ENCODE measurements around the gene EPHA5. TPM values are rescaled to one million over a fixed set of nuclear protein-coding genes. Genes with fewer than 3 reads are reported as not detected.

The EPHA5 gene
- polyA plus RNA-seq, 1 donor (not counting 4 experiments of a cell fraction or from before 2014, with no cell fraction given), result not detected

DNA sequence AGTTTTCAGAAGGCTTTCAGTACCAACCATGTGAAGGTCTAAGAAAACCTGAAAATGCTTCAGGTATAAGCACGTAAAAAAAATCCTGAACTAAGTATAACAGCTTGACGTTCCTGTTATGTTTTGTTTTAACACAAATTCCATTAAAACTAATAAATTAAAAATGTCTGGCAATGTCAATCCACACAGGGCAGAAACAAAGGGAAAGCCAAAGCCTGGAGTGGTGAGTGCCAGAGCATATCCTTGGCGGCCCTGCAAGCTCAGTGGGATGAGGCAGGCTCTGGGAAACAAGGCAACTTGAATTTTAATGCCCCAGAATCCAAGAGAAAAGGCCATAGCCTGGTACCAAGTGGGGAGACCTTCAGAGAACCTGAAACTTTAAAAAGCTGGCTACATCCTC, 78.2 kb downstream of the EPHA5 start:
- Histone ChIP-seq H3K79me2 (ENCODE audit: control insufficient read depth, insufficient read depth, low read length) (no peaks in the 10 kb centered on the region), H2AFZ (ENCODE audit: control insufficient read depth, low read length) (no peak overlapping the region), H3K9me1 (ENCODE audit: control insufficient read depth, extremely low read depth, insufficient read depth, low read length) (no peaks in the 10 kb centered on the region), H3K27me3 (ENCODE audit: control insufficient read depth, extremely low read depth, insufficient read depth, low read length) (no peaks in the 10 kb centered on the region), H3K36me3 (ENCODE audit: control insufficient read depth in 2 of 2, extremely low read depth in 1 of 2, insufficient read depth in 2 of 2, low read length in 2 of 2) (no peaks in the 10 kb centered on the region), H3K27ac (ENCODE audit: control insufficient read depth, insufficient read depth, low read length) (no peak overlapping the region), H3K9me3 (ENCODE audit: control insufficient read depth, low read depth, low read length) (no peaks in the 10 kb centered on the region), H3K4me1 (ENCODE audit: control insufficient read depth, extremely low read depth, insufficient read depth, low read length) (no peaks in the 10 kb centered on the region), H3K9ac (ENCODE audit: control insufficient read depth, extremely low read depth, insufficient read depth, low read length) (no peak overlapping the region), H3K4me2 (ENCODE audit: control insufficient read depth, extremely low read depth, insufficient read depth, low read depth, low read length) (no peak overlapping the region), H3K4me3 (ENCODE audit: control insufficient read depth in 2 of 3, extremely low read depth in 1 of 3, insufficient read depth in 2 of 3, low read depth in 1 of 3, low read length in 3 of 3) (no peak overlapping the region), H4K20me1 (ENCODE audit: control insufficient read depth, extremely low read depth, insufficient read depth, low read length) (no peaks in the 10 kb centered on the region)
- DNase-seq (ENCODE audit: low read depth, low spot score) (no peak), FAIRE-seq (no peak)
- dilution Hi-C loops (cut with MboI; ENCODE audit: extremely low pct_ligation_motif_present, low sequenced_read_pairs), result no loop called here
- no peak for TF ChIP-seq EZH2 (IDR thresholded peaks at IDR 0.05; ENCODE audit: low read length)
- TF ChIP-seq, protein P1, sequence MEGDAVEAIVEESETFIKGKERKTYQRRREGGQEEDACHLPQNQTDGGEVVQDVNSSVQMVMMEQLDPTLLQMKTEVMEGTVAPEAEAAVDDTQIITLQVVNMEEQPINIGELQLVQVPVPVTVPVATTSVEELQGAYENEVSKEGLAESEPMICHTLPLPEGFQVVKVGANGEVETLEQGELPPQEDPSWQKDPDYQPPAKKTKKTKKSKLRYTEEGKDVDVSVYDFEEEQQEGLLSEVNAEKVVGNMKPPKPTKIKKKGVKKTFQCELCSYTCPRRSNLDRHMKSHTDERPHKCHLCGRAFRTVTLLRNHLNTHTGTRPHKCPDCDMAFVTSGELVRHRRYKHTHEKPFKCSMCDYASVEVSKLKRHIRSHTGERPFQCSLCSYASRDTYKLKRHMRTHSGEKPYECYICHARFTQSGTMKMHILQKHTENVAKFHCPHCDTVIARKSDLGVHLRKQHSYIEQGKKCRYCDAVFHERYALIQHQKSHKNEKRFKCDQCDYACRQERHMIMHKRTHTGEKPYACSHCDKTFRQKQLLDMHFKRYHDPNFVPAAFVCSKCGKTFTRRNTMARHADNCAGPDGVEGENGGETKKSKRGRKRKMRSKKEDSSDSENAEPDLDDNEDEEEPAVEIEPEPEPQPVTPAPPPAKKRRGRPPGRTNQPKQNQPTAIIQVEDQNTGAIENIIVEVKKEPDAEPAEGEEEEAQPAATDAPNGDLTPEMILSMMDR (optimal IDR thresholded peaks at IDR 0.05 in 1 of 3, IDR thresholded peaks at IDR 0.05 in 1 of 3, conservative IDR thresholded peaks at IDR 0.05 in 1 of 3; ENCODE audit: extremely low read depth in 1 of 3, insufficient read depth in 2 of 3, low read length in 3 of 3), result no peak

GRCh38 chr4:65589921-65590320, 80.4 kb downstream of the EPHA5 start:
- no peaks in the 10 kb centered on the region for H3K4me1 ChIP-seq (ENCODE audit: control insufficient read depth, extremely low read depth, insufficient read depth, low read length)
- dilution Hi-C loops (cut with MboI; ENCODE audit: extremely low pct_ligation_motif_present, low sequenced_read_pairs), result no loop called here
- H2AFZ ChIP-seq (ENCODE audit: control insufficient read depth, low read length), result no peak overlapping the region
- H3K9ac ChIP-seq (ENCODE audit: control insufficient read depth, extremely low read depth, insufficient read depth, low read length), result no peak overlapping the region
- H3K79me2 ChIP-seq (ENCODE audit: control insufficient read depth, insufficient read depth, low read length), result no peaks in the 10 kb centered on the region
- DNase-seq (ENCODE audit: low read depth, low spot score), result no peak
- no peak overlapping the region for H3K4me2 ChIP-seq (ENCODE audit: control insufficient read depth, extremely low read depth, insufficient read depth, low read depth, low read length)
- H3K27me3 ChIP-seq (ENCODE audit: control insufficient read depth, extremely low read depth, insufficient read depth, low read length), result no peaks in the 10 kb centered on the region
- no peak overlapping the region for H3K27ac ChIP-seq (ENCODE audit: control insufficient read depth, insufficient read depth, low read length)
- no peaks in the 10 kb centered on the region for H3K9me3 ChIP-seq (ENCODE audit: control insufficient read depth, low read depth, low read length)
- H4K20me1 ChIP-seq (ENCODE audit: control insufficient read depth, extremely low read depth, insufficient read depth, low read length), result no peaks in the 10 kb centered on the region
- H3K4me3 ChIP-seq (ENCODE audit: control insufficient read depth in 2 of 3, extremely low read depth in 1 of 3, insufficient read depth in 2 of 3, low read depth in 1 of 3, low read length in 3 of 3), result no peak overlapping the region
- no peak for FAIRE-seq
- H3K9me1 ChIP-seq (ENCODE audit: control insufficient read depth, extremely low read depth, insufficient read depth, low read length), result no peaks in the 10 kb centered on the region
- H3K36me3 ChIP-seq (ENCODE audit: control insufficient read depth in 2 of 2, extremely low read depth in 1 of 2, insufficient read depth in 2 of 2, low read length in 2 of 2), result no peaks in the 10 kb centered on the region
- TF ChIP-seq, protein P1 (optimal IDR thresholded peaks at IDR 0.05 in 1 of 3, IDR thresholded peaks at IDR 0.05 in 1 of 3, conservative IDR thresholded peaks at IDR 0.05 in 1 of 3; ENCODE audit: extremely low read depth in 1 of 3, insufficient read depth in 2 of 3, low read length in 3 of 3), result no peak
- no peak for TF ChIP-seq EZH2 (IDR thresholded peaks at IDR 0.05; ENCODE audit: low read length)

All from keratinocyte (primary cell).